Naive thymus-derived CD4-positive, alpha-beta T cell (primary cell): ENCODE measurements around the gene TBX15. TPM values are rescaled to one million over a fixed set of nuclear protein-coding genes. Genes with fewer than 3 reads are reported as not detected.

ENCODE experiments used
- ATAC-seq: fragments of 150-1000 bp; cut with Tn5 transposase; 2 replicates; pipeline ENCODE4 v1.10.0; 2021; ENCODE audit warnings: mild to moderate bottlenecking, moderate library complexity
- CTCF ChIA-PET: fragments of 350-600 bp; sonication (Branson Sonifier 250); formaldehyde crosslinking; loops from one replicate; lab custom pipeline; 2021; ENCODE audit warnings: antibody characterized with exemption; lab: Charles Lee
- POLR2A ChIA-PET: fragments of 350-600 bp; sonication (Branson Sonifier 250); formaldehyde crosslinking; loops from one replicate; lab custom pipeline; 2021; ENCODE audit warnings: antibody characterized with exemption, inconsistent platforms; lab: Charles Lee
- DNase-seq, 9 donors: peaks; one replicate each; pipeline versions ENCODE4 v3.0.0 to v3.0.0-alpha.2; 2020 to 2022; ENCODE audit warnings: mixed read lengths in 1 of 9
- H3K27ac ChIP-seq: one replicate; pipeline ENCODE4 v1.7.0; 2013; ENCODE audit warnings: mild to moderate bottlenecking, low read depth, low read length, moderate library complexity
- H3K27me3 ChIP-seq, 2 donors: one replicate each; pipeline ENCODE4 v1.7.0; 2013; ENCODE audit warnings: low read length in 2 of 2, mild to moderate bottlenecking in 2 of 2, moderate library complexity in 2 of 2; ENCODE audit not compliant: control insufficient read depth in 2 of 2, insufficient read depth in 2 of 2
- H3K36me3 ChIP-seq, 3 experiments: 1 replicate in 2 of 3; 2 replicates in 1 of 3; pipeline ENCODE4 v1.7.0; 2013; ENCODE audit warnings: low read length in 3 of 3, mild to moderate bottlenecking in 3 of 3, moderate library complexity in 1 of 3; ENCODE audit not compliant: insufficient read depth in 3 of 3, control insufficient read depth in 2 of 3
- H3K4me1 ChIP-seq, 2 donors: one replicate each; pipeline ENCODE4 v1.7.0; 2013; ENCODE audit warnings: low read length in 2 of 2, mild to moderate bottlenecking in 2 of 2, moderate library complexity in 1 of 2; ENCODE audit not compliant: control insufficient read depth in 2 of 2, insufficient read depth in 2 of 2
- H3K4me3 ChIP-seq: 2 replicates; pipeline ENCODE4 v1.7.0; 2013; ENCODE audit warnings: mild to moderate bottlenecking, low read length
- H3K9me3 ChIP-seq, 3 experiments: 1 replicate in 2 of 3; 2 replicates in 1 of 3; pipeline ENCODE4 v1.7.0; 2013; ENCODE audit warnings: low read length in 3 of 3; ENCODE audit not compliant: control insufficient read depth in 2 of 3
- H3K27ac Mint-ChIP-seq, 9 donors: one replicate each; pipeline ENCODE4 v1.8.0; 2020 to 2022; ENCODE audit warnings: mixed read lengths in 9 of 9, mild to moderate bottlenecking in 8 of 9, moderate library complexity in 5 of 9, inconsistent platforms in 2 of 9
- H3K27me3 Mint-ChIP-seq, 5 donors: one replicate each; pipeline ENCODE4 v1.8.0; 2021 to 2022; ENCODE audit warnings: mixed read lengths in 5 of 5, mild to moderate bottlenecking in 1 of 5
- H3K36me3 Mint-ChIP-seq, 5 donors: one replicate each; pipeline ENCODE4 v1.8.0; 2020 to 2022; ENCODE audit warnings: mixed read lengths in 5 of 5, mild to moderate bottlenecking in 3 of 5, inconsistent platforms in 1 of 5
- H3K4me1 Mint-ChIP-seq, 7 donors: one replicate each; pipeline ENCODE4 v1.8.0; 2020 to 2022; ENCODE audit warnings: mixed read lengths in 7 of 7, mild to moderate bottlenecking in 3 of 7, inconsistent platforms in 1 of 7
- H3K4me3 Mint-ChIP-seq, 10 donors: one replicate each; pipeline ENCODE4 v1.8.0; 2020 to 2022; ENCODE audit warnings: mild to moderate bottlenecking in 10 of 10, mixed read lengths in 10 of 10, moderate library complexity in 6 of 10, inconsistent platforms in 2 of 10
- H3K9me3 Mint-ChIP-seq, 11 donors: one replicate each; pipeline ENCODE4 v1.8.0; 2020 to 2022; ENCODE audit warnings: mixed read lengths in 11 of 11, mild to moderate bottlenecking in 4 of 11, inconsistent platforms in 1 of 11, moderate library complexity in 1 of 11
- intact Hi-C, 2 donors: fragments of 100-400 bp; cut with micrococcal nuclease; formaldehyde crosslinking; loops; one replicate each; pipeline ENCODE4 v1.15.1; 2023
- polyA plus RNA-seq, 2 donors: library from polyadenylated mRNA; unstranded; fragments of 300-500 nt; fragmentation: Illumina TruSeq; gene quantifications; one replicate each; pipeline ENCODE4 v1.2.3, GENCODE V29; 2021
- total RNA-seq, 6 experiments: library from RNA in 5 of 6; stranded (reverse) in 5 of 6; gene quantifications; 1 replicate in 5 of 6; 2 replicates in 1 of 6; pipeline ENCODE4 v1.2.3 and lab custom pipeline; 2021 to 2026

TBX15 gene
- total and polyA plus RNA-seq, 7 experiments from 2014 or later, result not detected

GRCh38 chr1:118842452-118843201, 145.5 kb downstream of the TBX15 start:
- no peaks in the 10 kb centered on the region for H3K36me3 Mint-ChIP-seq

GRCh38 chr1:118841521-118841920, 146.6 kb downstream of the TBX15 start:
- Mint-ChIP-seq H3K36me3 (no peaks in the 10 kb centered on the region), H3K27me3 (peaks cover 0 to 3% (median 0%) of the 10 kb centered on the region in 5 donors), H3K9me3 (peaks cover 0 to 11% (median 6%) of the 10 kb centered on the region in 11 donors), H3K4me3 (no peak overlapping the region), H3K4me1 (no peaks in the 10 kb centered on the region), H3K27ac (no peak overlapping the region)
- H3K9me3 ChIP-seq, result no peaks in the 10 kb centered on the region
- no peak overlapping the region for H3K27ac ChIP-seq
- no peak for DNase-seq
- no peak for ATAC-seq
- CTCF ChIA-PET, result no interaction called here
- intact Hi-C loops, result no loop called here
- H3K4me1 ChIP-seq, result no peaks in the 10 kb centered on the region
- H3K36me3 ChIP-seq, result no peaks in the 10 kb centered on the region
- no peak overlapping the region for H3K4me3 ChIP-seq
- POLR2A ChIA-PET, result no interaction called here
- no peaks in the 10 kb centered on the region for H3K27me3 ChIP-seq

More at GRCh38 chr1:118842452-118843201, 145.5 kb downstream of the TBX15 start:
- Mint-ChIP-seq H3K4me1 (no peaks in the 10 kb centered on the region), H3K27me3 (peaks cover 0 to 3% (median 0%) of the 10 kb centered on the region in 5 donors), H3K4me3 (no peak overlapping the region), H3K9me3 (peaks cover 0 to 7% (median 6%) of the 10 kb centered on the region in 11 donors), H3K27ac (no peak overlapping the region)
- DNase-seq (no peak), ATAC-seq (no peak)
- no peak overlapping the region for H3K27ac ChIP-seq
- CTCF ChIA-PET, result no interaction called here
- POLR2A ChIA-PET, result no interaction called here
- no peaks in the 10 kb centered on the region for H3K36me3 ChIP-seq
- intact Hi-C loops, result no loop called here
- H3K27me3 ChIP-seq, result no peaks in the 10 kb centered on the region
- no peaks in the 10 kb centered on the region for H3K4me1 ChIP-seq
- H3K4me3 ChIP-seq, result no peak overlapping the region
- H3K9me3 ChIP-seq, result no peaks in the 10 kb centered on the region

Other genes with a start within 250 kb of the TBX15 start
- 10 to 100 TPM in 4 of 5 experiments, 1 to 10 TPM in 1; 8.6 to 27.1 (median 12.9) TPM for gene WARS2, start 152.3 kb upstream of the TBX15 start, total RNA-seq
- gene WARS2, start 152.3 kb upstream of the TBX15 start, polyA plus RNA-seq, result 10 to 100 TPM in 1 of 2 donors, 1 to 10 TPM in 1; 9.3 to 11.5 TPM